ENCODE data around the gene PHOX2A.

The PHOX2A gene

GRCh38 chr11:72224564-72225410, 19.2 kb downstream of the PHOX2A start, which contains the start of gene INPPL1:
Gene INPPL1, plus strand, starts transcription at chr11:72224767. Its CDS starts 218 bp downstream, at chr11:72224985.
- Histone ChIP-seq H3F3A (ENCODE audit: control insufficient read depth, insufficient read depth) (no peaks in the 10 kb centered on the region), H3K27ac (ENCODE audit: low read depth, low read length) (peak within 1 kb of the TSS; percentile 87), H3K36me3 (ENCODE audit: control insufficient read depth, low read length) (peaks cover 45% of the 10 kb centered on the region), H3K79me2 (ENCODE audit: control insufficient read depth, low read length) (peaks cover 49% of the 10 kb centered on the region), H3K9me3 (ENCODE audit: control insufficient read depth, insufficient read depth, low read length) (no peaks in the 10 kb centered on the region), H4K20me1 (ENCODE audit: control insufficient read depth, insufficient read depth, low read depth, low read length) (no peaks in the 10 kb centered on the region), H3K4me2 (ENCODE audit: low read length) (peak within 1 kb of the TSS; percentile 96), H3K4me3 (ENCODE audit: low read length) (peak within 1 kb of the TSS; percentile 96), H3K4me1 (ENCODE audit: control insufficient read depth, low read length) (peaks cover 41% of the 10 kb centered on the region), H3K27me3 (ENCODE audit: control insufficient read depth, low read length) (no peaks in the 10 kb centered on the region), H3K9me2 (replicated peaks; ENCODE audit: control insufficient read depth, low read length) (no peaks in the 10 kb centered on the region)
- TF ChIP-seq CTCF (IDR thresholded peaks at IDR 0.05; ENCODE audit: low read depth, low read length, poor library complexity, severe bottlenecking) (no peak), EZH2phosphoT487 (IDR thresholded peaks at IDR 0.05; ENCODE audit: borderline replicate concordance, low read length) (no peak)

- peak overlapping the region; percentile 96 for H3K4me2 ChIP-seq (ENCODE audit: low read length)
- peak overlapping the region; percentile 96 for H3K4me3 ChIP-seq (ENCODE audit: low read length)
- no peaks in the 10 kb centered on the region for H3K27me3 ChIP-seq (ENCODE audit: control insufficient read depth, low read length)
- no peaks in the 10 kb centered on the region for H3F3A ChIP-seq (ENCODE audit: control insufficient read depth, insufficient read depth)
- peaks cover 49% of the 10 kb centered on the region for H3K79me2 ChIP-seq (ENCODE audit: control insufficient read depth, low read length)
- TF ChIP-seq CTCF (IDR thresholded peaks at IDR 0.05; ENCODE audit: low read depth, low read length, poor library complexity, severe bottlenecking), result no peak
- no peak for TF ChIP-seq EZH2phosphoT487 (IDR thresholded peaks at IDR 0.05; ENCODE audit: borderline replicate concordance, low read length)
- H3K4me1 ChIP-seq (ENCODE audit: control insufficient read depth, low read length), result peaks cover 41% of the 10 kb centered on the region
- H3K9me2 ChIP-seq (replicated peaks; ENCODE audit: control insufficient read depth, low read length), result no peaks in the 10 kb centered on the region
- peak overlapping the region; percentile 87 for H3K27ac ChIP-seq (ENCODE audit: low read depth, low read length)
- H4K20me1 ChIP-seq (ENCODE audit: control insufficient read depth, insufficient read depth, low read depth, low read length), result no peaks in the 10 kb centered on the region
- no peaks in the 10 kb centered on the region for H3K9me3 ChIP-seq (ENCODE audit: control insufficient read depth, insufficient read depth, low read length)
- peaks cover 36% of the 10 kb centered on the region for H3K36me3 ChIP-seq (ENCODE audit: control insufficient read depth, low read length)
Observed at GRCh38 chr11:72223615-72224563, 20.1 kb downstream of the PHOX2A start.

GRCh38 chr11:72222907-72223614, 20.9 kb downstream of the PHOX2A start:
- H3F3A ChIP-seq (ENCODE audit: control insufficient read depth, insufficient read depth), result no peaks in the 10 kb centered on the region
- H3K4me2 ChIP-seq (ENCODE audit: low read length), result peak overlapping the region; percentile 98
- H3K27me3 ChIP-seq (ENCODE audit: control insufficient read depth, low read length), result no peaks in the 10 kb centered on the region
- peak overlapping the region; percentile 87 for H3K27ac ChIP-seq (ENCODE audit: low read depth, low read length)
- peaks cover 49% of the 10 kb centered on the region for H3K79me2 ChIP-seq (ENCODE audit: control insufficient read depth, low read length)
- peak overlapping the region; percentile 96 for H3K4me3 ChIP-seq (ENCODE audit: low read length)
- H3K9me2 ChIP-seq (replicated peaks; ENCODE audit: control insufficient read depth, low read length), result no peaks in the 10 kb centered on the region
- no peaks in the 10 kb centered on the region for H4K20me1 ChIP-seq (ENCODE audit: control insufficient read depth, insufficient read depth, low read depth, low read length)
- no peaks in the 10 kb centered on the region for H3K9me3 ChIP-seq (ENCODE audit: control insufficient read depth, insufficient read depth, low read length)
- peaks cover 28% of the 10 kb centered on the region for H3K36me3 ChIP-seq (ENCODE audit: control insufficient read depth, low read length)
- TF ChIP-seq EZH2phosphoT487 (IDR thresholded peaks at IDR 0.05; ENCODE audit: borderline replicate concordance, low read length), result no peak
- no peak for TF ChIP-seq CTCF (IDR thresholded peaks at IDR 0.05; ENCODE audit: low read depth, low read length, poor library complexity, severe bottlenecking)
- peaks cover 44% of the 10 kb centered on the region for H3K4me1 ChIP-seq (ENCODE audit: control insufficient read depth, low read length)
